ENCODE data around the gene NAPSA.

NAPSA gene

GRCh38 chr19:50314724-50315708, 50.4 kb downstream of the NAPSA start:
- DNase-seq (ENCODE audit: low read depth), result no peak

GRCh38 chr19:50313812-50314536, 51.5 kb downstream of the NAPSA start:
- DNase-seq (ENCODE audit: low read depth), result no peak

GRCh38 chr19:50312967-50313811, 52.2 kb downstream of the NAPSA start:
- no peak for DNase-seq (ENCODE audit: low read depth)

- no peak for DNase-seq (ENCODE audit: low read depth)
Observed at GRCh38 chr19:50311723-50312635, 53.5 kb downstream of the NAPSA start.

- no peak for DNase-seq (ENCODE audit: low read depth)
Observed at GRCh38 chr19:50310759-50311465, 54.5 kb downstream of the NAPSA start.

- DNase-seq (ENCODE audit: low read depth), result no peak
Observed at GRCh38 chr19:50309396-50310125, 55.9 kb downstream of the NAPSA start.

- no peak for DNase-seq (ENCODE audit: low read depth)
Observed at GRCh38 chr19:50308991-50309390, 56.4 kb downstream of the NAPSA start.

All from stimulated activated CD8-positive, alpha-beta memory T cell treated with anti-CD3 and anti-CD28 coated beads, Interleukin-15, amount 100 ng/mL, for 24 hours (primary cell).